ENCODE results near the gene ANKRD27. TPM values are rescaled to one million over a fixed set of nuclear protein-coding genes. Genes with fewer than 3 reads are reported as not detected.

The ANKRD27 gene
- total RNA-seq, 1 experiment from 2014 or later: 40.8 TPM

GRCh38 chr19:32680986-32681385, 6.0 kb upstream of the ANKRD27 start:
- CTCF ChIA-PET: interaction anchor here (0.6 to 1.3 kb wide), 3 partner anchors 286 to 728 kb away, joined by 3 to 5 read pairs (median 4); no protein-coding TSS in a partner anchor
- Mint-ChIP-seq H3K4me3 (ENCODE audit: low read depth, unreplicated experiment) (no peak overlapping the region), H3K36me3 (ENCODE audit: insufficient read depth, unreplicated experiment) (peaks cover 3% of the 10 kb centered on the region), H3K27ac (ENCODE audit: unreplicated experiment) (no peak overlapping the region), H3K4me1 (ENCODE audit: low read depth, unreplicated experiment) (peaks cover 8% of the 10 kb centered on the region), H3K9me3 (ENCODE audit: low read depth, unreplicated experiment) (no peaks in the 10 kb centered on the region), H3K27me3 (ENCODE audit: unreplicated experiment) (peaks cover 17% of the 10 kb centered on the region)
- TF ChIP-seq, protein P1, sequence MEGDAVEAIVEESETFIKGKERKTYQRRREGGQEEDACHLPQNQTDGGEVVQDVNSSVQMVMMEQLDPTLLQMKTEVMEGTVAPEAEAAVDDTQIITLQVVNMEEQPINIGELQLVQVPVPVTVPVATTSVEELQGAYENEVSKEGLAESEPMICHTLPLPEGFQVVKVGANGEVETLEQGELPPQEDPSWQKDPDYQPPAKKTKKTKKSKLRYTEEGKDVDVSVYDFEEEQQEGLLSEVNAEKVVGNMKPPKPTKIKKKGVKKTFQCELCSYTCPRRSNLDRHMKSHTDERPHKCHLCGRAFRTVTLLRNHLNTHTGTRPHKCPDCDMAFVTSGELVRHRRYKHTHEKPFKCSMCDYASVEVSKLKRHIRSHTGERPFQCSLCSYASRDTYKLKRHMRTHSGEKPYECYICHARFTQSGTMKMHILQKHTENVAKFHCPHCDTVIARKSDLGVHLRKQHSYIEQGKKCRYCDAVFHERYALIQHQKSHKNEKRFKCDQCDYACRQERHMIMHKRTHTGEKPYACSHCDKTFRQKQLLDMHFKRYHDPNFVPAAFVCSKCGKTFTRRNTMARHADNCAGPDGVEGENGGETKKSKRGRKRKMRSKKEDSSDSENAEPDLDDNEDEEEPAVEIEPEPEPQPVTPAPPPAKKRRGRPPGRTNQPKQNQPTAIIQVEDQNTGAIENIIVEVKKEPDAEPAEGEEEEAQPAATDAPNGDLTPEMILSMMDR (IDR thresholded peaks at IDR 0.05; ENCODE audit: unreplicated experiment): no peak
- BruUV-seq (replicated peaks): no TSS peak
- no peak for DNase-seq
- intact Hi-C loops (cut with micrococcal nuclease; ENCODE audit: unreplicated experiment): no loop called here

DNA sequence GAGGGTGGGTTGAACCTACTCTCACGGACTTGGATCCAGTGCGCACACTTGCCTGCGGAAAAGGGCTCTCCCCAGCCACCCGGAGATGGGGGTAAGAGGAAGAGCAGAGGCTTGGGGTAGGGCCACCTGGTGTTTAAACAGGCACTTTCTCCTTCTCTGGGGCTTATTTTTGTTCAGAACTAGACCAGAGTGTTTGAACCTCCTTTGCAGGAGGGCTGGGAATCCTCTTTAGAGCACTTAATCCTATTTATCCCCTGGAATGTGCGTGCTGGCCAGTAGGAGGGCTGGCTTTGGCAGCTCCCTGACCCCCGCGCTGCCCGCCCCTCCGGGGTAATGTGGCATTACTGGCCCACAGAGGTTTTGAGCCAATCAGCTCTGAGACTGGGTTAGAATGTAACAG, 2.7 kb upstream of the ANKRD27 start:
- Mint-ChIP-seq H3K36me3 (ENCODE audit: insufficient read depth, unreplicated experiment) (peaks cover 27% of the 10 kb centered on the region), H3K4me1 (ENCODE audit: low read depth, unreplicated experiment) (peaks cover 21% of the 10 kb centered on the region), H3K9me3 (ENCODE audit: low read depth, unreplicated experiment) (no peaks in the 10 kb centered on the region), H3K4me3 (ENCODE audit: low read depth, unreplicated experiment) (no peak overlapping the region), H3K27ac (ENCODE audit: unreplicated experiment) (no peak overlapping the region), H3K27me3 (ENCODE audit: unreplicated experiment) (peaks cover 25% of the 10 kb centered on the region)
- TF ChIP-seq, protein P1 (IDR thresholded peaks at IDR 0.05; ENCODE audit: unreplicated experiment): no peak
- CTCF ChIA-PET: interaction anchor here (0.8 kb wide), 1 partner anchor 489 kb away, joined by 4 read pairs; no protein-coding TSS in a partner anchor
- intact Hi-C loops (cut with micrococcal nuclease; ENCODE audit: unreplicated experiment): no loop called here
- BruUV-seq (replicated peaks): no TSS peak
- DNase-seq: no peak

- CTCF ChIA-PET: interaction anchor here (0.6 kb wide), 1 partner anchor 24 kb away, joined by 6 read pairs; no protein-coding TSS in a partner anchor
- Mint-ChIP-seq H3K4me1 (ENCODE audit: low read depth, unreplicated experiment) (peaks cover 19% of the 10 kb centered on the region), H3K36me3 (ENCODE audit: insufficient read depth, unreplicated experiment) (peaks cover 27% of the 10 kb centered on the region), H3K27ac (ENCODE audit: unreplicated experiment) (no peak overlapping the region), H3K4me3 (ENCODE audit: low read depth, unreplicated experiment) (peak overlapping the region; percentile 85), H3K27me3 (ENCODE audit: unreplicated experiment) (peaks cover 25% of the 10 kb centered on the region), H3K9me3 (ENCODE audit: low read depth, unreplicated experiment) (no peaks in the 10 kb centered on the region)
- intact Hi-C loops (cut with micrococcal nuclease; ENCODE audit: unreplicated experiment): no loop called here
- no TSS peak for BruUV-seq (replicated peaks)
- TF ChIP-seq, protein P1 (IDR thresholded peaks at IDR 0.05; ENCODE audit: unreplicated experiment): no peak
- no peak for DNase-seq
Measured at GRCh38 chr19:32676895-32677359, 1.9 kb upstream of the ANKRD27 start.

DNA sequence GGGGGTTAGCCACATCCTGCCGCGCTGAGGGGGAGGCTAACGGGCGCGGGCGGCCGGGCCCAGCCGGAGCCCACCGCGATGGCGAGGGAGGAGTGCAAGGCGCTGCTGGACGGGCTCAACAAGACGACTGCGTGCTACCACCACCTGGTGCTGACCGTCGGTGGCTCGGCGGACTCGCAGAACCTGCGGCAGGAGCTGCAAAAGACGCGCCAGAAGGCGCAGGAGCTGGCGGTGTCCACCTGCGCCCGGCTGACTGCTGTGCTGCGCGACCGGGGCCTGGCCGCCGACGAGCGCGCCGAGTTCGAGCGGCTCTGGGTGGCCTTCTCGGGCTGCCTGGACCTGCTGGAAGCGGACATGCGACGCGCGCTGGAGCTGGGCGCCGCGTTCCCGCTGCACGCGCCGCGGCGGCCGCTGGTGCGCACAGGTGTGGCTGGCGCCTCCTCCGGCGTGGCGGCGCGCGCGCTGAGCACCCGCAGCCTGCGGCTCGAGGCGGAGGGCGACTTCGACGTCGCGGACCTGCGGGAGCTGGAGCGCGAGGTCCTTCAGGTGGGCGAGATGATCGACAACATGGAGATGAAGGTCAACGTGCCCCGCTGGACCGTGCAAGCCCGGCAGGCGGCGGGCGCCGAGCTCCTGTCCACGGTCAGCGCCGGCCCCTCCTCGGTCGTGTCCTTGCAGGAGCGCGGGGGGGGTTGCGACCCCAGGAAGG, 1.4 kb upstream of the ANKRD27 start:
- peak; percentile 47 for DNase-seq
- peaks cover 19% of the 10 kb centered on the region for H3K4me1 Mint-ChIP-seq (ENCODE audit: low read depth, unreplicated experiment)
- H3K27me3 Mint-ChIP-seq (ENCODE audit: unreplicated experiment): peaks cover 25% of the 10 kb centered on the region
- TF ChIP-seq, protein P1 (IDR thresholded peaks at IDR 0.05; ENCODE audit: unreplicated experiment): no peak
- H3K27ac Mint-ChIP-seq (ENCODE audit: unreplicated experiment): no peak overlapping the region
- no TSS peak for BruUV-seq (replicated peaks)
- peak overlapping the region; percentile 85 for H3K4me3 Mint-ChIP-seq (ENCODE audit: low read depth, unreplicated experiment)
- H3K9me3 Mint-ChIP-seq (ENCODE audit: low read depth, unreplicated experiment): no peaks in the 10 kb centered on the region
- intact Hi-C loops (cut with micrococcal nuclease; ENCODE audit: unreplicated experiment): no loop called here
- H3K36me3 Mint-ChIP-seq (ENCODE audit: insufficient read depth, unreplicated experiment): peaks cover 27% of the 10 kb centered on the region
- CTCF ChIA-PET: interaction anchor here (0.6 to 2.0 kb wide), 2 partner anchors 15 to 24 kb away, joined by 6 read pairs; partner anchors contain the start of gene NUDT19

All from Calu3 (cell line).